Measurements from ENCODE around the gene NOTCH1. TPM values are rescaled to one million over a fixed set of nuclear protein-coding genes. Genes with fewer than 3 reads are reported as not detected.

The NOTCH1 gene
- polyA plus RNA-seq, 1 donor from 2014 or later, result 0.15 TPM

DNA sequence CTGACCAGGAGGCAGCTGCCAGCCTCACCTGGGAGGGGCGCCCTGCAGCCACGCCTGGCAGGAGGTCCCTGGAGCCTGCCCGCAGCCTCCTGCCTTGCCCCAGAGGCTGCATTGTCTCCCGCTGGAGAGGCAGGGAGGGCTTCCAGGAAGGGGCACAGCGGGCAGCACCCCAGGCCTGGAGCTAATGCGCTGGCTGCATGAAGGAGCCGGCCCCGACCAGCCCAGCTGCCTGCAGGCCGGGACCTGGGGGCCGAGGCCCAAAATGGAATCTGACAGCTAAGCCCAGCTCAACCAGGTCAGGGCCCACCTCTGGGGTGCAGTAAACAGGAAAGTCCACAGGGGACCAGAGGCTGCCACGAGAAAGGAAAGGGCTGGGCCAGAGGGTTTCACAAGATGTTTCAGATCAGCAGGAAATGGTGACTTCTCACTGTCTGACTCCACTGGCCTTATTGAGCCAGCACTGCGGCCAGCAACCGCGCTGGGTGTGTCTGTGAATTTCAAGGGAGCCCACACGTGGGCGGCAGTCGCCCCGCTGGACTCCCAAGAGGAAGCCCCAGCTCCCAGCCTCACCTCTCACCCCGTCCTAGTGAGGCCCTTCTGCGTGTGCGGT is 18.6 kb upstream of the NOTCH1 start:
- Histone ChIP-seq H4K20me1 (ENCODE audit: insufficient read depth) (no peaks in the 10 kb centered on the region), H3K79me2 (replicated peaks; ENCODE audit: insufficient read depth, low read length) (no peaks in the 10 kb centered on the region), H2AFZ (ENCODE audit: low read depth, low read length) (no peak overlapping the region), H3K27ac (ENCODE audit: low read length) (no peak overlapping the region), H3K9ac (ENCODE audit: low read length) (no peak overlapping the region), H3K27me3 (ENCODE audit: insufficient read depth, low read depth, low read length) (no peaks in the 10 kb centered on the region), H3K9me2 (ENCODE audit: insufficient read depth, low read length) (no peaks in the 10 kb centered on the region), H3K4me3 (ENCODE audit: low read length) (no peak overlapping the region), H3K4me2 (ENCODE audit: low read length) (no peak overlapping the region), H3F3A (ENCODE audit: insufficient read depth, low read length, poor library complexity, severe bottlenecking) (no peaks in the 10 kb centered on the region), H3K36me3 (ENCODE audit: insufficient read depth, low read length) (no peaks in the 10 kb centered on the region), H3K9me3 (ENCODE audit: low read length) (no peaks in the 10 kb centered on the region)
- TF ChIP-seq, protein P1, sequence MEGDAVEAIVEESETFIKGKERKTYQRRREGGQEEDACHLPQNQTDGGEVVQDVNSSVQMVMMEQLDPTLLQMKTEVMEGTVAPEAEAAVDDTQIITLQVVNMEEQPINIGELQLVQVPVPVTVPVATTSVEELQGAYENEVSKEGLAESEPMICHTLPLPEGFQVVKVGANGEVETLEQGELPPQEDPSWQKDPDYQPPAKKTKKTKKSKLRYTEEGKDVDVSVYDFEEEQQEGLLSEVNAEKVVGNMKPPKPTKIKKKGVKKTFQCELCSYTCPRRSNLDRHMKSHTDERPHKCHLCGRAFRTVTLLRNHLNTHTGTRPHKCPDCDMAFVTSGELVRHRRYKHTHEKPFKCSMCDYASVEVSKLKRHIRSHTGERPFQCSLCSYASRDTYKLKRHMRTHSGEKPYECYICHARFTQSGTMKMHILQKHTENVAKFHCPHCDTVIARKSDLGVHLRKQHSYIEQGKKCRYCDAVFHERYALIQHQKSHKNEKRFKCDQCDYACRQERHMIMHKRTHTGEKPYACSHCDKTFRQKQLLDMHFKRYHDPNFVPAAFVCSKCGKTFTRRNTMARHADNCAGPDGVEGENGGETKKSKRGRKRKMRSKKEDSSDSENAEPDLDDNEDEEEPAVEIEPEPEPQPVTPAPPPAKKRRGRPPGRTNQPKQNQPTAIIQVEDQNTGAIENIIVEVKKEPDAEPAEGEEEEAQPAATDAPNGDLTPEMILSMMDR (IDR thresholded peaks at IDR 0.05; ENCODE audit: poor library complexity, severe bottlenecking), result no peak
- TF ChIP-seq EZH2 (IDR thresholded peaks at IDR 0.05; ENCODE audit: borderline replicate concordance, insufficient read depth, low read length, poor library complexity, severe bottlenecking), result no peak
- TF ChIP-seq POLR2AphosphoS5 (IDR thresholded peaks at IDR 0.05), result no peak
- TF ChIP-seq TAF1 (IDR thresholded peaks at IDR 0.05; ENCODE audit: low read depth), result no peak

DNA sequence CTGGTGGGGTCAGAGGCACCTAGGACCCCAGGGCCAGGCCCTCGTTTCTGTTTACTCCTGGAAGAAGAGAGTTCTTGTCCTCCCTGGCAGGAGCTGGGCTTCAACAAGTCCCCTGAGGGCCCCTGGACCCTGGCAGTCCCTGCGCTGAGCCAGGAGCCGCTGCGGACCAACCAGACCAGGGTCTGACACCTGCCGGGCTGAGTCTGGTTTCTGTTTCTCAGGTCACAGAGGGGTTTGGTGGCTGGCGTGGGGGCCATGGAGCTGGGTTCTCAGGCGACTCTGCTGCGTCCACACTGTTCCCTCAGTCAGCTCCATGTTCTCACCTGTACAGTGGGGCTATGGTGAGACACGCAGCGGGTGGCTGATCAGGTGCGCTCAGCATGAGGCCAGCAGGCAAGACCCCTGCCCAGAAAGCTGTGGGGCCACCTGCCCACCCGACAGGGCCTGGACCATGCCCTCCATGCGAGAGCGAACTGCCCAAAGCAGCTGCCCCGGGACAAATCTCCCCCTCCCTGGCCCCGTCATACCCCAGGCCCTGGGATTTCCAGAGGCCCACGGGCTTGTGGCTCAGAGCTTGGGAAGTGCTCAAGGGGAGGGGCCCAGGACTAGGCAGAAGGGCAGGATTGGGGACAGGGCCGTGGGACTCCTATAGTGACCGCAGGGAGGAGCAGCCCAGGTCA is 17.9 kb upstream of the NOTCH1 start:
- H3K4me3 ChIP-seq (ENCODE audit: low read length), result no peak overlapping the region
- H3K4me2 ChIP-seq (ENCODE audit: low read length), result no peak overlapping the region
- no peaks in the 10 kb centered on the region for H3K9me3 ChIP-seq (ENCODE audit: low read length)
- no peak overlapping the region for H2AFZ ChIP-seq (ENCODE audit: low read depth, low read length)
- H3K27me3 ChIP-seq (ENCODE audit: insufficient read depth, low read depth, low read length), result no peaks in the 10 kb centered on the region
- H3K36me3 ChIP-seq (ENCODE audit: insufficient read depth, low read length), result no peaks in the 10 kb centered on the region
- H3F3A ChIP-seq (ENCODE audit: insufficient read depth, low read length, poor library complexity, severe bottlenecking), result no peaks in the 10 kb centered on the region
- H4K20me1 ChIP-seq (ENCODE audit: insufficient read depth), result no peaks in the 10 kb centered on the region
- no peaks in the 10 kb centered on the region for H3K9me2 ChIP-seq (ENCODE audit: insufficient read depth, low read length)
- TF ChIP-seq EP300 (conservative IDR thresholded peaks at IDR 0.05; ENCODE audit: poor library complexity, severe bottlenecking) (no peak), MXI1 (conservative IDR thresholded peaks at IDR 0.05; ENCODE audit: poor library complexity, severe bottlenecking) (no peak), EZH2 (IDR thresholded peaks at IDR 0.05; ENCODE audit: borderline replicate concordance, insufficient read depth, low read length, poor library complexity, severe bottlenecking) (no peak), RAD21 (conservative IDR thresholded peaks at IDR 0.05) (no peak)
- TF ChIP-seq, protein P2, sequence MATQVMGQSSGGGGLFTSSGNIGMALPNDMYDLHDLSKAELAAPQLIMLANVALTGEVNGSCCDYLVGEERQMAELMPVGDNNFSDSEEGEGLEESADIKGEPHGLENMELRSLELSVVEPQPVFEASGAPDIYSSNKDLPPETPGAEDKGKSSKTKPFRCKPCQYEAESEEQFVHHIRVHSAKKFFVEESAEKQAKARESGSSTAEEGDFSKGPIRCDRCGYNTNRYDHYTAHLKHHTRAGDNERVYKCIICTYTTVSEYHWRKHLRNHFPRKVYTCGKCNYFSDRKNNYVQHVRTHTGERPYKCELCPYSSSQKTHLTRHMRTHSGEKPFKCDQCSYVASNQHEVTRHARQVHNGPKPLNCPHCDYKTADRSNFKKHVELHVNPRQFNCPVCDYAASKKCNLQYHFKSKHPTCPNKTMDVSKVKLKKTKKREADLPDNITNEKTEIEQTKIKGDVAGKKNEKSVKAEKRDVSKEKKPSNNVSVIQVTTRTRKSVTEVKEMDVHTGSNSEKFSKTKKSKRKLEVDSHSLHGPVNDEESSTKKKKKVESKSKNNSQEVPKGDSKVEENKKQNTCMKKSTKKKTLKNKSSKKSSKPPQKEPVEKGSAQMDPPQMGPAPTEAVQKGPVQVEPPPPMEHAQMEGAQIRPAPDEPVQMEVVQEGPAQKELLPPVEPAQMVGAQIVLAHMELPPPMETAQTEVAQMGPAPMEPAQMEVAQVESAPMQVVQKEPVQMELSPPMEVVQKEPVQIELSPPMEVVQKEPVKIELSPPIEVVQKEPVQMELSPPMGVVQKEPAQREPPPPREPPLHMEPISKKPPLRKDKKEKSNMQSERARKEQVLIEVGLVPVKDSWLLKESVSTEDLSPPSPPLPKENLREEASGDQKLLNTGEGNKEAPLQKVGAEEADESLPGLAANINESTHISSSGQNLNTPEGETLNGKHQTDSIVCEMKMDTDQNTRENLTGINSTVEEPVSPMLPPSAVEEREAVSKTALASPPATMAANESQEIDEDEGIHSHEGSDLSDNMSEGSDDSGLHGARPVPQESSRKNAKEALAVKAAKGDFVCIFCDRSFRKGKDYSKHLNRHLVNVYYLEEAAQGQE (IDR thresholded peaks at IDR 0.05; ENCODE audit: borderline replicate concordance), result no peak
- TF ChIP-seq, protein P1 (IDR thresholded peaks at IDR 0.05; ENCODE audit: poor library complexity, severe bottlenecking), result no peak
- no peak overlapping the region for H3K27ac ChIP-seq (ENCODE audit: low read length)
- no peak overlapping the region for H3K9ac ChIP-seq (ENCODE audit: low read length)
- H3K79me2 ChIP-seq (replicated peaks; ENCODE audit: insufficient read depth, low read length), result no peaks in the 10 kb centered on the region
